GM23338 (cell line): Measurements from ENCODE around the gene UBQLN2. TPM values are rescaled to one million over a fixed set of nuclear protein-coding genes. Genes with fewer than 3 reads are reported as not detected.
"Not testable (repeated sequence)": the region's sequence is repeated elsewhere in the genome, so short reads cannot be mapped to it uniquely, and the experiment has no call there.

Experiments
- ATAC-seq: fragments of 200-7000 bp; cut with Tn5 transposase; 3 replicates; pipeline ENCODE4 v1.9.1; 2020
- DNase-seq: peaks from one replicate; pipeline ENCODE4 v3.0.0-alpha.2; 2015; ENCODE audit warnings: low spot score
- H2AFZ ChIP-seq: fragments of 200-600 bp; sonication (generic); 2 replicates; pipeline ENCODE4 v1.8.0; 2016; ENCODE audit warnings: antibody characterized with exemption, mild to moderate bottlenecking, moderate library complexity
- H3F3A ChIP-seq: fragments of 200-600 bp; sonication (generic); replicated peaks from 2 replicates; pipeline ENCODE4 v1.8.0; 2017; ENCODE audit warnings: antibody characterized with exemption, mixed run types, low read depth
- H3K27ac ChIP-seq: fragments of 200-600 bp; sonication (generic); 2 replicates; pipeline ENCODE4 v1.6.1; 2016; ENCODE audit warnings: low read depth
- H3K27me3 ChIP-seq: fragments of 200-600 bp; sonication (generic); 2 replicates; pipeline ENCODE4 v1.8.0; 2016; ENCODE audit warnings: mild to moderate bottlenecking, mixed run types, moderate library complexity; ENCODE audit not compliant: insufficient read depth
- H3K36me3 ChIP-seq: fragments of 200-600 bp; sonication (generic); 2 replicates; pipeline ENCODE4 v1.8.0; 2016; ENCODE audit warnings: mild to moderate bottlenecking; ENCODE audit not compliant: insufficient read depth
- H3K4me1 ChIP-seq: fragments of 200-600 bp; sonication (generic); 2 replicates; pipeline ENCODE4 v1.8.0; 2016; ENCODE audit warnings: mild to moderate bottlenecking, moderate library complexity; ENCODE audit not compliant: insufficient read depth
- H3K4me2 ChIP-seq: fragments of 200-600 bp; sonication (generic); 2 replicates; pipeline ENCODE4 v1.7.1; 2017; ENCODE audit warnings: mixed run types
- H3K4me3 ChIP-seq: fragments of 200-600 bp; sonication (generic); 2 replicates; pipeline ENCODE4 v1.6.1; 2016; ENCODE audit warnings: mixed run types
- H3K79me2 ChIP-seq: fragments of 200-600 bp; sonication (generic); replicated peaks from 2 replicates; pipeline ENCODE4 v1.8.0; 2017; ENCODE audit warnings: mild to moderate bottlenecking; ENCODE audit not compliant: insufficient read depth
- H3K9me2 ChIP-seq: fragments of 200-600 bp; sonication (generic); 2 replicates; pipeline ENCODE4 v1.8.0; 2017; ENCODE audit not compliant: insufficient read depth
- H4K20me1 ChIP-seq: fragments of 200-600 bp; sonication (generic); replicated peaks from 2 replicates; pipeline ENCODE4 v1.8.0; 2017; ENCODE audit warnings: mild to moderate bottlenecking; ENCODE audit not compliant: insufficient read depth
- H3K27ac Mint-ChIP-seq: 2 replicates; pipeline ENCODE4 v1.8.0; 2020; ENCODE audit warnings: inconsistent platforms, mild to moderate bottlenecking, moderate library complexity, mixed read lengths
- H3K27me3 Mint-ChIP-seq: 3 replicates; pipeline ENCODE4 v1.8.0; 2022; ENCODE audit warnings: low read depth, mild to moderate bottlenecking, moderate library complexity, mixed read lengths, inconsistent platforms; ENCODE audit not compliant: insufficient read depth, poor library complexity
- H3K36me3 Mint-ChIP-seq: 3 replicates; pipeline ENCODE4 v1.8.0; 2021; ENCODE audit warnings: low read depth, mild to moderate bottlenecking, inconsistent platforms, moderate library complexity, mixed read lengths
- H3K4me1 Mint-ChIP-seq: 3 replicates; pipeline ENCODE4 v1.8.0; 2020; ENCODE audit warnings: mild to moderate bottlenecking, inconsistent platforms, mixed read lengths
- H3K4me3 Mint-ChIP-seq: 3 replicates; pipeline ENCODE4 v1.8.0; 2021; ENCODE audit warnings: moderate library complexity, mild to moderate bottlenecking, inconsistent platforms, mixed read lengths
- H3K9me3 Mint-ChIP-seq: 3 replicates; pipeline ENCODE4 v1.8.0; 2020; ENCODE audit warnings: moderate library complexity, mild to moderate bottlenecking, inconsistent platforms, mixed read lengths
- EZH2 ChIP-seq: fragments of 200-600 bp; sonication (generic); IDR thresholded peaks from one replicate; pipeline ENCODE4 v1.8.0; 2017; ENCODE audit warnings: antibody characterized with exemption, mild to moderate bottlenecking, low read depth; ENCODE audit not compliant: unreplicated experiment
- EZH2phosphoT487 ChIP-seq: fragments of 200-600 bp; sonication (generic); IDR thresholded peaks from one replicate; pipeline ENCODE4 v1.8.1; 2018; ENCODE audit warnings: antibody characterized with exemption; ENCODE audit not compliant: unreplicated experiment
- polyA plus RNA-seq: library from polyadenylated mRNA; unstranded; fragments of >200 nt; fragmentation: Nextera tagmentation; extraction: Ambion mirVana; gene quantifications from 2 replicates; pipeline ENCODE4 v1.2.1, GENCODE V29; 2016
- total RNA-seq: library from RNA; depleted of rRNA; stranded (reverse); fragments of >200 nt; shearing (Covaris generic); gene quantifications from 2 replicates; pipeline ENCODE4 v1.2.3, GENCODE V29; 2014
- TF ChIP-seq, protein P1 (sequence below): fragments of 250-450 bp; sonication (Bioruptor Pico); IDR thresholded peaks from 2 replicates; pipeline ENCODE4 v1.5.0; 2020; ENCODE audit warnings: mild to moderate bottlenecking, moderate library complexity
- TF ChIP-seq, protein P2 (sequence below): IDR thresholded peaks from one replicate; pipeline ENCODE4 v1.6.1; 2018; ENCODE audit warnings: antibody characterized with exemption; ENCODE audit not compliant: unreplicated experiment

UBQLN2 gene
- total and polyA plus RNA-seq, 2 experiments from 2014 or later = 21.8 to 35.7 TPM

DNA sequence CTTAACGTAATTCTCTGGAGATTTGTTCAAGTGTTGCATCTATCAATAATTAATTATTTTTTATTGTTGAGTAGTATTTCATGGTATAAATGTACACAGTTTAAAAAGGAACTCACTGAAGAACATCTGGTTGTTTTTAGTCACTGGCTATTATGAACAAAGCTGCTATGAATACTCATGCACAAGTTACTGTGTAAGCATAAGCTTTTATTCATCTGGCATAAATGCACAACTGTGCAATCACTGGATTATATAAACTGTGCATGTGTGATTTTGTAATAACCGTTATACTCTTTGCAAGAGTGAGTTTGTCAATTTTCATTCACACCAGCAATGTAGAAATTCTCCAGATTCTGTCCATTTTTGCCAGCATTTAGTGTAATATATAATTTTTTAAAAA is 43.8 kb upstream of the UBQLN2 start:
- no peak for DNase-seq
- Mint-ChIP-seq H3K36me3 (no peaks in the 10 kb centered on the region), H3K9me3 (peaks cover 3% of the 10 kb centered on the region; the same call in 1 of the 3 replicates), H3K27me3 (no peaks in the 10 kb centered on the region), H3K4me3 (no peak overlapping the region), H3K4me1 (no peaks in the 10 kb centered on the region), H3K27ac (no peak overlapping the region)
- Histone ChIP-seq H3K4me1 (no peaks in the 10 kb centered on the region), H3K27ac (no peak overlapping the region), H4K20me1 (no peaks in the 10 kb centered on the region), H2AFZ (no peak overlapping the region), H3K79me2 (no peaks in the 10 kb centered on the region), H3F3A (no peaks in the 10 kb centered on the region), H3K27me3 (no peaks in the 10 kb centered on the region), H3K4me2 (no peak overlapping the region), H3K9me2 (no peaks in the 10 kb centered on the region), H3K4me3 (no peak overlapping the region), H3K36me3 (no peaks in the 10 kb centered on the region)
- TF ChIP-seq, protein P1, sequence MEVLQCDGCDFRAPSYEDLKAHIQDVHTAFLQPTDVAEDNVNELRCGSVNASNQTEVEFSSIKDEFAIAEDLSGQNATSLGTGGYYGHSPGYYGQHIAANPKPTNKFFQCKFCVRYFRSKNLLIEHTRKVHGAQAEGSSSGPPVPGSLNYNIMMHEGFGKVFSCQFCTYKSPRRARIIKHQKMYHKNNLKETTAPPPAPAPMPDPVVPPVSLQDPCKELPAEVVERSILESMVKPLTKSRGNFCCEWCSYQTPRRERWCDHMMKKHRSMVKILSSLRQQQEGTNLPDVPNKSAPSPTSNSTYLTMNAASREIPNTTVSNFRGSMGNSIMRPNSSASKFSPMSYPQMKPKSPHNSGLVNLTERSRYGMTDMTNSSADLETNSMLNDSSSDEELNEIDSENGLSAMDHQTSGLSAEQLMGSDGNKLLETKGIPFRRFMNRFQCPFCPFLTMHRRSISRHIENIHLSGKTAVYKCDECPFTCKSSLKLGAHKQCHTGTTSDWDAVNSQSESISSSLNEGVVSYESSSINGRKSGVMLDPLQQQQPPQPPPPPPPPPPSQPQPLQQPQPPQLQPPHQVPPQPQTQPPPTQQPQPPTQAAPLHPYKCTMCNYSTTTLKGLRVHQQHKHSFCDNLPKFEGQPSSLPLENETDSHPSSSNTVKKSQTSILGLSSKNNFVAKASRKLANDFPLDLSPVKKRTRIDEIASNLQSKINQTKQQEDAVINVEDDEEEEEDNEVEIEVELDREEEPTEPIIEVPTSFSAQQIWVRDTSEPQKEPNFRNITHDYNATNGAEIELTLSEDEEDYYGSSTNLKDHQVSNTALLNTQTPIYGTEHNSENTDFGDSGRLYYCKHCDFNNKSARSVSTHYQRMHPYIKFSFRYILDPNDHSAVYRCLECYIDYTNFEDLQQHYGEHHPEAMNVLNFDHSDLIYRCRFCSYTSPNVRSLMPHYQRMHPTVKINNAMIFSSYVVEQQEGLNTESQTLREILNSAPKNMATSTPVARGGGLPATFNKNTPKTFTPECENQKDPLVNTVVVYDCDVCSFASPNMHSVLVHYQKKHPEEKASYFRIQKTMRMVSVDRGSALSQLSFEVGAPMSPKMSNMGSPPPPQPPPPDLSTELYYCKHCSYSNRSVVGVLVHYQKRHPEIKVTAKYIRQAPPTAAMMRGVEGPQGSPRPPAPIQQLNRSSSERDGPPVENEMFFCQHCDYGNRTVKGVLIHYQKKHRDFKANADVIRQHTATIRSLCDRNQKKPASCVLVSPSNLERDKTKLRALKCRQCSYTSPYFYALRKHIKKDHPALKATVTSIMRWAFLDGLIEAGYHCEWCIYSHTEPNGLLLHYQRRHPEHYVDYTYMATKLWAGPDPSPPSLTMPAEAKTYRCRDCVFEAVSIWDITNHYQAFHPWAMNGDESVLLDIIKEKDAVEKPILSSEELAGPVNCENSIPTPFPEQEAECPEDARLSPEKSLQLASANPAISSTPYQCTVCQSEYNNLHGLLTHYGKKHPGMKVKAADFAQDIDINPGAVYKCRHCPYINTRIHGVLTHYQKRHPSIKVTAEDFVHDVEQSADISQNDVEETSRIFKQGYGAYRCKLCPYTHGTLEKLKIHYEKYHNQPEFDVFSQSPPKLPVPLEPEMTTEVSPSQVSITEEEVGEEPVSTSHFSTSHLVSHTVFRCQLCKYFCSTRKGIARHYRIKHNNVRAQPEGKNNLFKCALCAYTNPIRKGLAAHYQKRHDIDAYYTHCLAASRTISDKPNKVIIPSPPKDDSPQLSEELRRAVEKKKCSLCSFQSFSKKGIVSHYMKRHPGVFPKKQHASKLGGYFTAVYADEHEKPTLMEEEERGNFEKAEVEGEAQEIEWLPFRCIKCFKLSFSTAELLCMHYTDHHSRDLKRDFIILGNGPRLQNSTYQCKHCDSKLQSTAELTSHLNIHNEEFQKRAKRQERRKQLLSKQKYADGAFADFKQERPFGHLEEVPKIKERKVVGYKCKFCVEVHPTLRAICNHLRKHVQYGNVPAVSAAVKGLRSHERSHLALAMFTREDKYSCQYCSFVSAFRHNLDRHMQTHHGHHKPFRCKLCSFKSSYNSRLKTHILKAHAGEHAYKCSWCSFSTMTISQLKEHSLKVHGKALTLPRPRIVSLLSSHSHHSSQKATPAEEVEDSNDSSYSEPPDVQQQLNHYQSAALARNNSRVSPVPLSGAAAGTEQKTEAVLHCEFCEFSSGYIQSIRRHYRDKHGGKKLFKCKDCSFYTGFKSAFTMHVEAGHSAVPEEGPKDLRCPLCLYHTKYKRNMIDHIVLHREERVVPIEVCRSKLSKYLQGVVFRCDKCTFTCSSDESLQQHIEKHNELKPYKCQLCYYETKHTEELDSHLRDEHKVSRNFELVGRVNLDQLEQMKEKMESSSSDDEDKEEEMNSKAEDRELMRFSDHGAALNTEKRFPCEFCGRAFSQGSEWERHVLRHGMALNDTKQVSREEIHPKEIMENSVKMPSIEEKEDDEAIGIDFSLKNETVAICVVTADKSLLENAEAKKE = no peak
- TF ChIP-seq EZH2 = no peak
- TF ChIP-seq EZH2phosphoT487 = no peak
- TF ChIP-seq, protein P2, sequence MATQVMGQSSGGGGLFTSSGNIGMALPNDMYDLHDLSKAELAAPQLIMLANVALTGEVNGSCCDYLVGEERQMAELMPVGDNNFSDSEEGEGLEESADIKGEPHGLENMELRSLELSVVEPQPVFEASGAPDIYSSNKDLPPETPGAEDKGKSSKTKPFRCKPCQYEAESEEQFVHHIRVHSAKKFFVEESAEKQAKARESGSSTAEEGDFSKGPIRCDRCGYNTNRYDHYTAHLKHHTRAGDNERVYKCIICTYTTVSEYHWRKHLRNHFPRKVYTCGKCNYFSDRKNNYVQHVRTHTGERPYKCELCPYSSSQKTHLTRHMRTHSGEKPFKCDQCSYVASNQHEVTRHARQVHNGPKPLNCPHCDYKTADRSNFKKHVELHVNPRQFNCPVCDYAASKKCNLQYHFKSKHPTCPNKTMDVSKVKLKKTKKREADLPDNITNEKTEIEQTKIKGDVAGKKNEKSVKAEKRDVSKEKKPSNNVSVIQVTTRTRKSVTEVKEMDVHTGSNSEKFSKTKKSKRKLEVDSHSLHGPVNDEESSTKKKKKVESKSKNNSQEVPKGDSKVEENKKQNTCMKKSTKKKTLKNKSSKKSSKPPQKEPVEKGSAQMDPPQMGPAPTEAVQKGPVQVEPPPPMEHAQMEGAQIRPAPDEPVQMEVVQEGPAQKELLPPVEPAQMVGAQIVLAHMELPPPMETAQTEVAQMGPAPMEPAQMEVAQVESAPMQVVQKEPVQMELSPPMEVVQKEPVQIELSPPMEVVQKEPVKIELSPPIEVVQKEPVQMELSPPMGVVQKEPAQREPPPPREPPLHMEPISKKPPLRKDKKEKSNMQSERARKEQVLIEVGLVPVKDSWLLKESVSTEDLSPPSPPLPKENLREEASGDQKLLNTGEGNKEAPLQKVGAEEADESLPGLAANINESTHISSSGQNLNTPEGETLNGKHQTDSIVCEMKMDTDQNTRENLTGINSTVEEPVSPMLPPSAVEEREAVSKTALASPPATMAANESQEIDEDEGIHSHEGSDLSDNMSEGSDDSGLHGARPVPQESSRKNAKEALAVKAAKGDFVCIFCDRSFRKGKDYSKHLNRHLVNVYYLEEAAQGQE = no peak
- no peak for ATAC-seq

DNA sequence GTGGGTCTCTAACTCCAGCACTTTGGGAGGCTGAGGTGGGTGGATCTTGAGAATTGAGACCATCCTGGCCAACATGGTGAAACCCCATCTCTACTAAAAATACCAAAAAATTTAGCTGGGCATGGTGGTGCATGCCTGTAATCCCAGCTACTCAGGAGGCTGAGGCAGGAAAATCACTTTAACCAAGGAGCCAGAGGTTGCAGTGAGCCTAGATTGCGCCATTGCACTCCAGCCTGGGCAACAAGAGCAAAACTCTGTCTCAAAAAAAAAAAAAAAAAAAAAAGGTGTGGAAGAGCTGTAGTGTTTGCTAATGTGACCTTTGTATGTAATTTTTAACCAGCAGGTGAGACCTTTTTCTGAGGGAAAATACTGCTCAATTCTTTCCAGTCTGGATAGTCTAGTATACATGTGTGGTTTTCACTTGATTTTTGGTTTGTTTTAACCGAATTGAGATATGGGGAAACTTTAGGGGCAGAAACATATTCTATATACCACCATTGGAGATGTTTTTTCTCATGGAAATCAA is 33.9 kb upstream of the UBQLN2 start:
- not testable (repeated sequence) for H3K4me3 Mint-ChIP-seq, H3K27me3 ChIP-seq, H3K36me3 ChIP-seq, DNase-seq, H3K4me1 Mint-ChIP-seq, H3K27ac Mint-ChIP-seq, ATAC-seq, H3F3A ChIP-seq, H3K36me3 Mint-ChIP-seq, H3K4me1 ChIP-seq, H4K20me1 ChIP-seq, H3K9me3 Mint-ChIP-seq, H3K27ac ChIP-seq, H3K79me2 ChIP-seq, H3K4me2 ChIP-seq, H2AFZ ChIP-seq, H3K27me3 Mint-ChIP-seq, H3K4me3 ChIP-seq, H3K9me2 ChIP-seq
